Lower lobe of right lung (tissue), 2 donors: Measurements from ENCODE around the gene RPL6. TPM values are rescaled to one million over a fixed set of nuclear protein-coding genes. Genes with fewer than 3 reads are reported as not detected.
A peak's percentile ranks its signal among the peaks of the same experiment; 100 is the strongest.
"Not testable (repeated sequence)": the region's sequence is repeated elsewhere in the genome, so short reads cannot be mapped to it uniquely, and the experiment has no call there.

Experiments used
- ATAC-seq, 2 donors: fragments of 200-7000 bp; cut with Tn5 transposase; one replicate each; pipeline ENCODE4 v1.9.1; 2020 to 2022; ENCODE audit warnings: mild to moderate bottlenecking in 2 of 2, moderate library complexity in 2 of 2
- DNase-seq: peaks from one replicate; pipeline ENCODE4 v3.0.0-alpha.2; 2020
- H3K27ac ChIP-seq: fragments of 200-600 bp; one replicate; pipeline ENCODE4 v1.8.0; 2022
- H3K27me3 ChIP-seq: fragments of 200-600 bp; one replicate; pipeline ENCODE4 v1.8.0; 2022; ENCODE audit warnings: low read depth
- H3K36me3 ChIP-seq: fragments of 200-600 bp; one replicate; pipeline ENCODE4 v1.8.0; 2022; ENCODE audit warnings: mild to moderate bottlenecking
- H3K4me1 ChIP-seq: fragments of 200-600 bp; one replicate; pipeline ENCODE4 v1.8.0; 2022
- H3K4me3 ChIP-seq: fragments of 200-600 bp; one replicate; pipeline ENCODE4 v1.8.0; 2022; ENCODE audit warnings: mild to moderate bottlenecking
- H3K9me3 ChIP-seq: fragments of 200-600 bp; one replicate; pipeline ENCODE4 v1.8.0; 2022
- CTCF ChIP-seq: fragments of 200-600 bp; IDR thresholded peaks from one replicate; pipeline ENCODE4 v1.8.0; 2022; ENCODE audit warnings: antibody characterized with exemption, mild to moderate bottlenecking
- intact Hi-C: fragments of 100-400 bp; cut with DNase I; formaldehyde crosslinking; loops from one replicate; pipeline ENCODE4 v1.11.0; 2022
- long read RNA-seq: library from polyadenylated mRNA; unstranded; transcript quantifications from one replicate; pipeline ENCODE4 v2.0.0, GENCODE V29; 2021
- total RNA-seq: library from RNA; stranded (reverse); fragmentation: NEBNext Ultra II Directional; extraction: Animal tissue kit (Norgen Biotek cat#: 25700); gene quantifications from one replicate; pipeline ENCODE4 v1.2.1, GENCODE V29; 2021
- donor health status: DM: no; HTN: yes; CAD: no; lungs with severe emphysema.

The RPL6 gene
- 896 TPM for total RNA-seq
- long read RNA-seq, transcript RPL6-201 (7 exons, 947 nt) = major isoform, 27 of 42 reads
- long read RNA-seq, partial matches to known transcripts = 7 of 42 reads
- long read RNA-seq, other reads (novel, unspliced or antisense) = 5 of 42 reads

DNA sequence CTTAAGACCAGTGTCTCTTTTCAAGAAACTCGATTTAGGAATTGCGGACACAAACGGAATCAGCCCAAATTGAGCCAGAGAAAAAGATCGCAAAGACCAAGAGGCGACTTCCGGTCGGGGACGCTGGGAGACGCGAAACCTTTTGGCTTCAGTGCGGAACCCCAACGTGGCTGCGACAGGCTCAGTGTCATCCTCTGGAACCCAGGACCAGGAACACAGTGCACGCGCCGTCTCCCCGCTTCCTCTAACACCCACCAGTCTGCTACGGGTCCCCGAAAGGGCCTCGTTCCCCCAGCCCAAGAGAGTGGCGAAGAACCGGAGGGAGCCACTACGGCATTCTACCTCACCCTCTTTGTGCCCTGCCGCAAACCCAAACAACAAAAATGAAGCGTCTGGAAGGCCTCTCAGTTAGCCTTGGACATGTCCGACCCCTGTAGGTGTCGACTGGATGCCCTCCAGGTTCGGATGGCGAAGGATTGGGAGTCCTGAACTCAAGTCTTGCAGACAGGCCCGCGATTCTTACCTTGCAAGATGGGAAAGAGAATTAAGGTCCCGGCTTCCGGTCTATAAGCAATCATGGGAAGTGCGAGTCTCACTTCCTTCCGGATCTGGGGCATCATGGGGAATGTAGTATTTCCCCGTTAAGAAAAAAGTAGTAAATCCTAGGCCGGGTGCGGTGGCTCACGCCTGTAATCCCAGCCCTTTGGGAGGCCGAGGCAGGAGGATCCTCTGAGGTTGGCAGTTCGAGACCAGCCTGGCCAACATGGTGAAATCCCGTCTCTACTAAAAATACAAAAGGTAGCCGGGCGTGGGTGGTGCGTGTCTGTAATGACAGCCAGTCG is at the start of gene RPL6:
Gene RPL6 (minus strand): TSS at position 542 of the 842 bp plus-strand sequence. CDS start 949 bp downstream, outside the sequence.
- peak; percentile 78 for DNase-seq

DNA sequence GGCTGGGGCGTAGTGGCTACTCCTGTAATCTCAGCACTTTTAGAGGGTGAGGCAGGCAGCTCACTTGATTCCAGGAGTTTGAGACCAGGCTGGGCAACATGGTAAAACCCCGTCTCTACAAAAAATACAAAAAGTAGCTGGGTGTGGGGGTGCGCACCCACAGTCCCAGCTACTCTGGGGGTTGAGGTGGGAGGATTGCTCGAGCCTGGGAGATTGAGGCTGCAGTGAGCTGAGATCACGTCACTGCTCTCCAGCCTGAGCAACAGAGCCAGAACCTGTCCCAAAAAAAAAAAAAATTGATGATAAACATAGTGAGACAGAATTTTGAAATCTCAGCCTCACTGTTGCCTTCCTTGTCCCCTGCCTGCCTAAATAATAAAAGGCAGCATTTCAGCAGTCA is 49.3 kb upstream of the RPL6 start:
- ATAC-seq (no peak), DNase-seq (no peak)
- TF ChIP-seq CTCF = no peak
- Histone ChIP-seq H3K36me3 (peaks cover 80% of the 10 kb centered on the region), H3K27ac (no peak overlapping the region), H3K4me1 (no peaks in the 10 kb centered on the region), H3K9me3 (no peaks in the 10 kb centered on the region), H3K27me3 (no peaks in the 10 kb centered on the region), H3K4me3 (no peak overlapping the region)
- intact Hi-C loops = no loop called here

More for the DNA sequence above, at the start of gene RPL6:
- ATAC-seq = peak; percentile 94 to 96
- intact Hi-C loops = no loop called here
- no peaks in the 10 kb centered on the region for H3K9me3 ChIP-seq
- peaks cover 16% of the 10 kb centered on the region for H3K4me1 ChIP-seq
- peaks cover 40% of the 10 kb centered on the region for H3K36me3 ChIP-seq
- H3K4me3 ChIP-seq = peak within 1 kb of the TSS; percentile 87
- peak within 1 kb of the TSS; percentile 93 for H3K27ac ChIP-seq
- TF ChIP-seq CTCF = no peak
- H3K27me3 ChIP-seq = no peaks in the 10 kb centered on the region

DNA sequence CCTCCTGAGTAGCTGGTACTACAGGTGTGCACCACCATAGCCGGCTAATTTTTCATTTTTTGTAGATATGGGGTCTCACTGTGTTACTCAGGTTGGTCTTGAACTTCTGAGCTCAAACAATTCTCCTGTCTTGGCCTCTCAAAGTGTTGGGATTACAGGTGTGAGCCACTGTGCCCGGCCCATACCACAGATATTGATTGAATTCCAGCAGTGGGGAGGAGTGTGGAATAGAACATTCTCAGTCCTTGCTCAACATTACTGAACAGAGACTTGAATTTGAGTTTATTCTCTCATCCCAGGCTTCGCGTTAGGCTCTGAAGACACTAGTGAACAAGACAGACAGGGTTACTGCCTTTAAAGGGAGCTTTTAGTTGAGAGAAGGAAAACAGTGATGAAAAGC is 48.9 kb upstream of the RPL6 start:
- ATAC-seq (no peak), DNase-seq (no peak)
- Histone ChIP-seq H3K9me3 (no peaks in the 10 kb centered on the region), H3K4me1 (no peaks in the 10 kb centered on the region), H3K36me3 (peaks cover 84% of the 10 kb centered on the region), H3K27me3 (no peaks in the 10 kb centered on the region), H3K4me3 (no peak overlapping the region), H3K27ac (no peak overlapping the region)
- no peak for TF ChIP-seq CTCF
- intact Hi-C loops = no loop called here

- H3K27me3 ChIP-seq, ATAC-seq, intact Hi-C loops, H3K9me3 ChIP-seq, H3K4me3 ChIP-seq, H3K4me1 ChIP-seq, H3K27ac ChIP-seq, DNase-seq: not testable (repeated sequence)
- peaks cover 93% of the 10 kb centered on the region for H3K36me3 ChIP-seq
Measured at GRCh38 chr12:112457142-112457541, 47.7 kb upstream of the RPL6 start.

- H3K9me3 ChIP-seq = no peaks in the 10 kb centered on the region
- H3K4me1 ChIP-seq = no peaks in the 10 kb centered on the region
- no peak for TF ChIP-seq CTCF
- ATAC-seq (no peak), DNase-seq (no peak)
- no peaks in the 10 kb centered on the region for H3K27me3 ChIP-seq
- H3K36me3 ChIP-seq = peaks cover 94% of the 10 kb centered on the region
- no peak overlapping the region for H3K27ac ChIP-seq
- intact Hi-C loops = no loop called here
- H3K4me3 ChIP-seq = no peak overlapping the region
Measured at GRCh38 chr12:112456029-112456428, 46.6 kb upstream of the RPL6 start.

GRCh38 chr12:112450725-112451124 is 41.3 kb upstream of the RPL6 start:
- peaks cover 95% of the 10 kb centered on the region for H3K36me3 ChIP-seq
- H3K4me1 ChIP-seq = no peaks in the 10 kb centered on the region
- no peaks in the 10 kb centered on the region for H3K27me3 ChIP-seq
- no peak for DNase-seq
- TF ChIP-seq CTCF = no peak
- H3K9me3 ChIP-seq = no peaks in the 10 kb centered on the region
- no peak overlapping the region for H3K4me3 ChIP-seq
- no peak for ATAC-seq
- intact Hi-C loops = no loop called here
- H3K27ac ChIP-seq = no peak overlapping the region

- intact Hi-C loops, H3K4me3 ChIP-seq, H3K27me3 ChIP-seq, H3K4me1 ChIP-seq, DNase-seq, H3K9me3 ChIP-seq, H3K27ac ChIP-seq: not testable (repeated sequence)
- ATAC-seq = peak in 1 of 2 donors; percentile 73
- peaks cover 69% of the 10 kb centered on the region for H3K36me3 ChIP-seq
Measured at GRCh38 chr12:112448165-112448564, 38.8 kb upstream of the RPL6 start.
